ENCODE data around the gene TF.

The TF gene

DNA sequence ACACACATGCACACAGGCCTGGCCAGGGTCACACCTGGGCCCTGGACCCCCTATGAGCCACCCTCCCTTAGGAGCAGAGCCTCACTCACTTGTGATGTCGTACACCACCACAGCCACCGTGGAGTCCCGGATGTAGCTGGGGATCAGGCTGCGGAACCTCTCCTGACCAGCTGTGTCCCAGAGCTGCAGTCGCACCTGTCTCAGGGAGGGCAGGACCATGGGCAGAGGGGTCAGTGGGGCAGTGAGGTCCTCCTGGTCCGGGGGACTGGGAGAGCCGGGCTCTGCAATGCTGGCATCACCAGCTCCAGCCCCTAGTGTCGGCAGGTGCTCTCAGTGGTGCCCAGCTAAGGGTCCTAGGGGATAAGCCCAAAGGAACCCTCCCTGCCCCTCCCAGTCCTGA, 95.0 kb downstream of the TF start:
- Histone ChIP-seq H3K36me3 (ENCODE audit: control insufficient read depth, insufficient read depth, low read length) (no peaks in the 10 kb centered on the region), H3K4me3 (ENCODE audit: insufficient read depth, low read depth, low read length) (no peak overlapping the region), H3K9me3 (ENCODE audit: control insufficient read depth, low read length) (no peaks in the 10 kb centered on the region), H3K4me1 (ENCODE audit: control insufficient read depth, insufficient read depth, low read length) (no peaks in the 10 kb centered on the region), H3K27ac (ENCODE audit: insufficient read depth, low read depth, low read length, poor library complexity, severe bottlenecking) (no peak overlapping the region), H3K27me3 (ENCODE audit: control insufficient read depth, insufficient read depth, low read length, poor library complexity, severe bottlenecking) (no peaks in the 10 kb centered on the region)
- 95% methylated on average over 8 of the region's 8 CpGs for WGBS, 2 experiments

GRCh38 chr3:133842158-133842557, 96.0 kb downstream of the TF start:
- no peak overlapping the region for H3K4me3 ChIP-seq (ENCODE audit: insufficient read depth, low read depth, low read length)
- 90 to 96% methylated on average over 3 to 4 of the region's 4 CpGs for WGBS, 2 experiments
- H3K9me3 ChIP-seq (ENCODE audit: control insufficient read depth, low read length), result no peaks in the 10 kb centered on the region
- H3K27ac ChIP-seq (ENCODE audit: insufficient read depth, low read depth, low read length, poor library complexity, severe bottlenecking), result no peak overlapping the region
- no peaks in the 10 kb centered on the region for H3K36me3 ChIP-seq (ENCODE audit: control insufficient read depth, insufficient read depth, low read length)
- no peaks in the 10 kb centered on the region for H3K27me3 ChIP-seq (ENCODE audit: control insufficient read depth, insufficient read depth, low read length, poor library complexity, severe bottlenecking)
- H3K4me1 ChIP-seq (ENCODE audit: control insufficient read depth, insufficient read depth, low read length), result no peaks in the 10 kb centered on the region

DNA sequence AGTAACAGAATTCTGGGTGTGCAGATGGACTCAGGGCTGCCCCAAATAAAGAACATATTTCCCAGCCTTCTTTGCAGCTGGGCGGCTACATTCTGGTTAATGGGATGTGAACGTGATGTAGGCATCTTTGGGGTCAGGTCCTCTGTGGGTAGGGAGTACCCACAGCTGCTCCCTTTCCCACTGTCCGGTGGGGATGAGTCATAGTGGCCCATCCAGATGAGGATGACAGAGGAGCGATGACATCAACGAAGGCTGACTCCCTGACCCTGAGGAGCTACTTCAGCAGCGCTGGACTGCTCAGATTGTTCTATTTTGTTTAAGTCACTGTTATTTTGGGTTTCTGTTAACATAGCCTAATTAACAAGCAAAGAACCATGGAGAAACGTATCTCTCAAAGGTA, 97.4 kb downstream of the TF start:
- Histone ChIP-seq H3K9me3 (ENCODE audit: control insufficient read depth, low read length) (no peaks in the 10 kb centered on the region), H3K4me3 (ENCODE audit: insufficient read depth, low read depth, low read length) (no peak overlapping the region), H3K27ac (ENCODE audit: insufficient read depth, low read depth, low read length, poor library complexity, severe bottlenecking) (no peak overlapping the region), H3K36me3 (ENCODE audit: control insufficient read depth, insufficient read depth, low read length) (no peaks in the 10 kb centered on the region), H3K4me1 (ENCODE audit: control insufficient read depth, insufficient read depth, low read length) (no peaks in the 10 kb centered on the region), H3K27me3 (ENCODE audit: control insufficient read depth, insufficient read depth, low read length, poor library complexity, severe bottlenecking) (no peaks in the 10 kb centered on the region)
- WGBS, 2 experiments, result 94 to 96% methylated on average over 7 of the region's 7 CpGs

DNA sequence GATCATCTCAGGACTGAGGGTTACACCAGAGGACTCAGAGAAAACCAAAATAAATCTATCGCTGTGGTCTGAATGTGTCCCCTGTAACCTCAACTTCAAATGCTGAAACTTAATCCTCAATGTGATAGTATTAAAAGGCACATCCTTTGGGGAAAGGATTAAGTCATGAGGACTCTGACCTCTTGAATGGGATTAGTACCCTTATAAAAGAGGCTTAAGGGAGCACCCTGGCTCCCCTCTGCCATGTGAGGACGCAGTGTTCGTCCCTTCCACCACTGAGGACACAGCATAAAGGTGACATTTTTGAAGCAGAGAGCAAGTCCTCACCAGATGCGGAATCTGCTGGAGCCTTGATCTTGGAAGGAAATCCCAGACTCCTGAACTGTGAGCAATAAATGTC, 98.9 kb downstream of the TF start:
- Histone ChIP-seq H3K36me3 (ENCODE audit: control insufficient read depth, insufficient read depth, low read length) (no peaks in the 10 kb centered on the region), H3K27me3 (ENCODE audit: control insufficient read depth, insufficient read depth, low read length, poor library complexity, severe bottlenecking) (no peaks in the 10 kb centered on the region)
- WGBS, 2 experiments, result 54 to 75% methylated on average over 4 of the region's 4 CpGs

More for the DNA sequence above, 98.9 kb downstream of the TF start:
- Histone ChIP-seq H3K4me3 (ENCODE audit: insufficient read depth, low read depth, low read length) (no peak overlapping the region), H3K9me3 (ENCODE audit: control insufficient read depth, low read length) (no peaks in the 10 kb centered on the region), H3K27ac (ENCODE audit: insufficient read depth, low read depth, low read length, poor library complexity, severe bottlenecking) (no peak overlapping the region), H3K4me1 (ENCODE audit: control insufficient read depth, insufficient read depth, low read length) (no peaks in the 10 kb centered on the region)
